HG02973 (cell line): Measurements from ENCODE around the gene HRAS.
A peak's percentile ranks its signal among the peaks of the same experiment; 100 is the strongest.

Experiments used
- ATAC-seq: cut with Tn5 transposase; IDR thresholded peaks from one replicate; pipeline ENCODE4 v1.9.1; 2021; ENCODE audit warnings: moderate library complexity; ENCODE audit not compliant: unreplicated experiment

Gene HRAS

DNA sequence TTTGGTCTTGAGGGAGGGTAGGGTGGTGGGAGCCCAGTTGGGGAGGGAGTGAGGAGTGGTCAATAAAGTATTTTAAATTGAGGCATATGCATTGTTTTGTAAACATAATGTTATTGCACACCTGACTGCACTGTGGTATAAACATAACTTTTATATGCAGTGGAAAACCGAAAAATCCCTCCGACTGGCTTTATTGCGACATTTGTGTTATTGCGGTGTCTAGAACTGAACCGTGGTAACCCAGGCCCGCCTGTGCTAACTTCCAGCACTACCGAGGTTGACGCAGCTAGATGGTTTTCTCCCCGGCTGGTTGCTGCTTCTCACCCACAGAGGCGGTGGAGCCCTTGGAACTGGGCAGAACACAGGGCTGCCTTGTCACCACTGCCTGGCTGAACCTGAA is 20.8 kb downstream of the HRAS start:
- no peak for ATAC-seq

DNA sequence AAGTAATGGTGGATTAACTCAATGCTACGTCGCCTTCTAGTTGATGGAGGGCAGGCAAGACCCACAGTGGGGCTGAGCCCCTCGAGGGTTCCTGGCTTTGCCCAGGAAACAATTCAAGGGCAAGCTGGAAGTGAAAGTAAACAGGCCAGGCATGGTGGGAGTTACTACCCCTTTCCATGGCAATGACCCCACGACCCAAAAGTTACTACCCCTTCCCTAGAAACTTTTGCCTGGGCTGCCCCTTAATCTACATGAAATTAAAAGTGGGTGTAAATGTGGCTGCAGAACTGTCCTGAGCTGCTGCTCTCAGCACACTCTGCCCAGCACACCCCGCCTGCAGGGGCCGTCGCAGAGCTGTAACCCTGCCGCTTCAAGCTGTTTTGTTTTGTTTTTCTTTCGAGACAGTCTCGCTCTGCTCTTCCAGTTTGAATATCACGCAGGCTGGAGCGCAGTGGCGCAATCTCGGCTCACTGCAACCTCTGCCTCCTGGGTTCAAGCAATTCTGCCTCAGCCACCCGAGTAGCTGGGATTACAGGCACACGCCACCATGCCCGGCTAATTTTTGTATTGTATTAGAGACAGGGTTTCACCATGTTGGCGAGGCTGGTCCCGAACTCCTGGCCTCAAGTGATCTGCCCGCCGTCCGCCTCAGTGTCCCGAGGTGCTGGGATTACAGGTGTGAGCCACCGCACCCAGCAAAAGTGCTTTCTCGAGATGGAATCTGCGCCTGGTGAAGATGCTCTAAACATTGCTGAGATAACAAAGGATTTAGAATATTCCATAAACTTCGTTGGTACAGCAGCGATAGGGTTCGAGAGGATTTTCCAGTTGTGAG is 22.4 kb downstream of the HRAS start:
- no peak for ATAC-seq

GRCh38 chr11:508956-509355 is 26.4 kb downstream of the HRAS start:
- ATAC-seq, result no peak

GRCh38 chr11:507727-508515 is 27.5 kb downstream of the HRAS start:
- no peak for ATAC-seq

- ATAC-seq, result peak; percentile 46
These were observed 28.2 kb downstream of the HRAS start, which contains the start of gene RNH1 for GRCh38 chr11:506995-507726. Gene RNH1 (minus strand): TSS chr11:507242. CDS start chr11:502162, 5,080 bp downstream.

DNA sequence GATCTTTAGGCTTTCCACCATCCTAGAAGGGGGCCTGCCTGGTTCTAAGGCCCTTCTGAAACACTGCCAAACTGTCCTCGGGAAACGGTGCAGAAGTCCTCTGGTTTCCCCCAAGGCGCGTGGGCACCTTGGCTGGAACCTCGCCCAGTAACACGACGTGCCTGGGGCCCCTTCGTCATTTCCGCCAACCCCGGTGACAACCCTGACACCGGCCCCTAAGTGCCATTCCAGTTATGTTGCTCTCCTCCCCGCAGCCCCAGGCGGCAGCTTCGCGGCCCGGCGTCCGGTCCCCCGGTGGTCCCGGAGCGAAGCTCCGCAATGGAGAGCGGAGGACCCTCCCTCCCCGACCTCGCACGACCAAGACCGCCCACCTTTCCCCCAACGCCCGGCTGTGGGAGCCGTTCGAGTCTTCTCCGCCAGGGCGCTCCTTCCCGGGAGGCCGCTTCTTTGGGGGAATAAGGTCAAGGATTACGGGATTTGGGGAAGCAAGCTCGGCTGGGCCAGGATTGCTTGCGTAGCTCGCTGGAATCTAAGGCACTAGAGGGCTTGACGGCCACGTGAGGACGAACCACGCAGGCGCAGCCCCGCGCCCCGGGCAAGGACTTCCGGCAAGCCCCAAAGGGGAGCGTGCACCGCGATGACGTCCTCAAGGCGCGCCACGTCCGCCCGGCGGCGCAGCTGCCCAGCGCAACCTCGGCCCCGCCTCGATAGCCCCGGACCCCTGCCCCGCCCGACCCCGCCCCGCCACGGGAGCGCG is 29.0 kb downstream of the HRAS start:
- peak; percentile 52 for ATAC-seq

GRCh38 chr11:504994-505344 is 30.4 kb downstream of the HRAS start:
- ATAC-seq, result no peak

DNA sequence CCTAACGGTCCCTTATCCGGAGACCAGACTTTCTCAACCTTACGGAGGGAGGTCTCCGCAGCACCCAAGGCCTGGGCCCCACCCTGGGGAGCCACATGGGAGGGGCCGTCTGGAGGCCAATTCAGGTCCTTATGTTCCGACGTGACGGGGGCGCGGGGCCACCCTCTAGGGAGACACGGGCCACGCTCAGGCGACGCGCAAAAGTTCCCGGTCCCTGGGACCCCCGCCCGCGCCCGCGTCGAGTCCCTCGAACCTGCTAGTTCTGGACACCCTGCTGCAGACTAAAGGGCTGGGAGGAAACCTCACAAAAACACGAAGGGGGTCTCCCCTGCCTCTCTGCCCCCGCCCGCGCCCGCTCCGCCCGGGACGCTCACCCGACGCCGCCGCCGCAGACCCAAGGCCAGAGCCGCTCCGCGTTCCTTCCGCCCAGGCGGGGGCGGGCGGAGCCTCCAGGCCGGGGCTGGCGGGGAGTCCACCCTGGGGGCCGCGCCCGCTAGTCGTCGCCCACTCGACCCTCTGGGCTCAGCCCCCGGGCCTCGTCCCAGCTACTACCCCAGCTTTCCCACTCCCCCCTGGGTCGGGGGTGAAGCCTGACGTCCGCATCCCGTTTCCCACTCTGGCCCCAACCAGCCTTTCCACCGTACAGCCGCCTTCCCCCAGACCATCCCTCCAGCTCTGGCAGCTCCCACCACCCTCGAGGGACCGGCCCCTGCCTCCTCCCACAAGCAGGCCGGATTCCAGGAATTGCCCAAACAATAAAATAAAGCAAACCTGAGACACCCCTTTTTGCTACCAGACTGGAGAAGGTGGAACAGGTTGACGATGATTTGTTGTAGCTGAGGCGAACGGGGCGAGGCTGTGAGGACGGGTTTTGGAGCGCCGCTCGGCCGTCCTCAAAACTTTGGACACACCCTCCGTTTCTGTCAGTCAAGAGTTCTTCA is 31.1 kb downstream of the HRAS start:
- no peak for ATAC-seq

DNA sequence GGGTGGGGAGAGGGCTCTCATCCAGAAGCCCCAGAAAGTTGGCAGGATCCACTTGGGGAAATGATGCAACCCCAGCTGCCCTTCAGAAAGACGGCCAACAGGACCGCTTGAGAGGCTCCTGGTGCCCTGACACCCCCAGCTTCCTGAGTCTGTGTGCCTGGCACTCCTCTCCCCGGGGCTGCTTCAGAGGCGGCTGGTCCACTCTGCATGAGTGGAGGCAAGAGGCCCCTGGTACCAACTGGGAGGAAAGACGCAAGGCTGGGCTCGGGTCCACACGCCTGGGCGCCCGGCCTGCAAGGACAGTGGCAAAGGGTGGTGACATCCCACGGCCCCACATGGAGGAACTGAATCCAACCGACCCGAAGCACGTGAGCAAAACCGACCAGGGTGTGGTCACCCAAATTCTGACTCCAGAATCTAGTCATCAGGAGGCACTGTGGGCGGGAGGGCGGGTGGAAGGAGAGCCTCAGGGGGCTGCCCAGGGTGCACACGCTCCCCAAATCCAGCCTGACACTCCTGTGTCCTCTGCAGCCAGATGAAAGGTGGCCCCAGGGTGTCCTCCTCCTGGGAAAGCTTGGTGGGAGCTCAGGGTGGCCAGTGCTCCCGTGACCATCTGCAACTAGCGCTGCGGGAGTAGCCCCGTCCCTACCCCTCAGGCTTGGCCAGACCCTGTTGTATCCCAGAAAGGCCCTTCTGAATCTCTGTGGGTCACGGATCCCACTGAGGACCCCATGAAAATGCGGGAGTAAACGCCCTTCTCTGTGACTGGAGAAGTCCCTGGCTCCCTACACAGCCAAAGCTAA is 32.0 kb downstream of the HRAS start:
- ATAC-seq, result no peak

DNA sequence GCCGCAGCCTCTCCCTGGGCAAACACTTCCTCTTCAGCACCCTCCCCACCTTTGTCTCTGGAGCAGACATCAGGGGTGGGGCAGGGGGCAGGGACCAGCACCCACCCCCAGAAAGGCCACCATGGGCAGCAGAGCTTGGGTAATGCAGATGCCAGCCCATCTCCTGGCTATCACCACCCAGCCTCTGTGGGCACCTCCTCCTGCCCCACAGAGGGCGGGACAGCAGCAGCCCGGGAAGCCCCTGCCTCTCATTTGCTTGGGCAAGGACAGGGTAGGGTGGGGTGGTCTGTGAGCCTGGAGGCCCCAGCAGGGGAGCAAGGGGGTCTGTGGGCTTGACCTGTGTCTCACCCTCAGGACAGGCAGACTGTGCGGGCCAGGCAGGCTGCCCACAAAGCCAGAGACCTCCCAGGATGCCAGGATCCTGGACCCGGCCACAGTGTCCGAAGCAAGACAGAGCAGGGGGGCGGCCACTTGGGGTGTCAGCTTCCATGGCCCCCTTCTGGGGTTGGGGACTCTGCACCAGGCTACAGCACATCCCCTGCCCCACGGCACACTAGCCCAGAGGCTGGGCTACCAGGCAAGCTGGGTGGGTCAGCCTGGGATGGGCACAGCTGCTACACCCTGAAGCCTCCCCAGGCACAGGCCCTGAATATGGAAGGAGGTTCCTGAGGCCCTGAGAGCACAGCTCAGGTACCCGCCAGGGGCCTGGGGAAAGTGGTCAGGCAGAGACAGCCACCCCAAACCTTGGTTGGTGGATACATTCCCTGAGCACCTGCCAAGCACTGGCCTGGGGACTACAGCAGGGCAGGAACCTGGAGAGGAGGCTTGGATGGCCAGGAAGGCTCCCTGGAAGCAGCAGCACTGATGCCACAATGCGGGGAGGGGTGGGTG is 32.8 kb downstream of the HRAS start:
- ATAC-seq, result no peak

DNA sequence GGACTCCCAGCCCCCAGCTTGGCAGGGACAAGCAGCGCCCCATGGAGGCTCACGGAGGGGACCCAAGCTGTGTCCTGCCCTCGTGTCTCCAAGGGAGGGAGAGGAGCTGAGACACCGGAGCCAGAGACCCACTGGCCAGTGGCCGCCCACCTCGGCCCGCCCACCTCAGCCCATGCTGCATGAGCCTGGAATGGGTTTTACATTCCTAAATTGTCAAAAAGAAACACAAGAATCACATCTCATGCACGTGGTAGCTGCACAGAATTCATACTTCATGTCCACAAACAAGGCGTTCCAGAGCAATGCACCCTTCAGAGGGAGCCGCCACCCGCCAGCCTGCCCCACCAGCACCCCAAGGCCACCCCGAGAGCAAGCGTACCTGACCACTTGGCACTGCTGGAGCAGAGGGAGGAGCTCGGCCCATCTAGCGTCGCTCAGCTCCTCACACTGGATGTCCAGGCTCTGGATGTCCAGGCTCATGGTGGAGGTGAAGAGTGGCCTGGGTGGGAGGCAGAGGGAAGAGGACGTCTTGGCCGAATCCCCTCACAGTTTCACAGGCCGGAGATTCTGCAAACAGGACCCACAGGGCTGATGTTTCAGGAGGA is 33.6 kb downstream of the HRAS start:
- ATAC-seq, result no peak

DNA sequence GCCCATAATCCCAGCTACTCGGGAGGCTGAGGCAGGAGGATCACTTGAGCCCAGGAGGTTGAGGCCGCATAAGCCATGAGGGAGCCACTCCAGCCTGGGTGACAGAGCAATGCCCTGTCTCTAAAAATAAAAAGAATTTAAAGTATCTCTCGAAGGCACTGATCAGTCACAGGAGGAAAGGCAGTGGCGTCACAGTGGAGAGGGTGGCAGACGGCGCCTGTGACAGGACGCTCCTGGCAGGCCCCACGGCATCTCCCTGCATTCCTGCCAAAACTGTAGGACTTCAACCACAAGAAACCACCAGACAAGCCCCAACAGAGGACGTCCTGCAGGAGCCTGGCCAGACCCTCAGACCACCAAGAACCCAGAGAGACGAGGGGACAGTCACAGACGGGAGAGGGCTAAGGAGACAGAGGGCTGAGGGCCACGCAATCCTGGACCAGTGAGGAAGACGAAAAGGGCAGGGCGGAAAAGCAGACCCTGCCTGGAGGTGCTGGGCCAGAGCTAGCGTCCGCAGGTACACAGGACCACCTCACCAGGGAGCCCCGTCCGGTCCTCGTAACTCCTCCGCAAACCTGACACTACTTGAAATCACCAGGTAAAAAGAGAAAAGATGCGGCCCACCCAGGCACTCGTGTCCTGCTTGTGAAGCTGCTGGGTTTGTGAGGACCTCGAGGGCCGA is 34.2 kb downstream of the HRAS start:
- no peak for ATAC-seq

DNA sequence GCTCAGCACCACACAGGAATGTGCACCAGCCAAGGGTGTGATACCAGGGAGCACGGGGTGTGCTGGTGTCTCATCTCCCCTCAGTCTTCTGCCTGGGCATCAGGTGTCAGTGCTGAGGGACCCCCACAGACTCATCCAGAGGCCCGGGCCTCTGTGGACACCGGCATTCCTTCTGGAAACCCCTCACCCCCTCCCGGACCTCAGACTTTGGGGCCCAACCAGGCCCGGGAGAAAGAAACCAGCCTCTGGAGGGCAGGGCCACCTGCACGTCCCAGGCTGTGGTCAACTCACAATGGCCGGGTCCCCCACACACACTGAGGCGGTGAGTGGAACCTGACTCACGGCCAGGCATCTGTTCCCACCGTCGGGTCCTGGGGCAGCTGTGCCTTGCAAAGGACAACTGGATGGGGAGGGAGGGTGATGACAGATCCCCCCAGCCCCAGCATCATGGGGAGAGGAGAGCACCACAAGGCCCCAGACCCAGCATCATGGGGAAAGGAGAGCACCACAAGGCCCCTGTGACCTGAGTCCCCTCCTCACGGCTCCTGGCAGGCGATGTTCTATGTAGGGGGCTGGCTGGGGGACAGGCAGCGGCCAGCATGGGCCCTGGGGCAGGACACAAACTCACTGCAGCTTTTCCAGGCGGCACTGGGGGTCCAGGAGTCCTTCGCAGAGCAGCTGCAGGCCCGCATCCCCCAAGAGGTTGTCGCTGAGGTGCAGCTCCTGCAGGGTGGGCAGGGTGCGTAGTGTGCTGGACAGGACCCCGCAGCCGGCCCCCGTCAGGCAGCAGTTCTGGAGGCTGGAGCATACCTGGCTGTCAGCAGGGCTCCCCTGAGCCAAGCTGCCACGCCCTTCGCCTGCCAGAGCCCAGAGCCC is 35.9 kb downstream of the HRAS start:
- ATAC-seq, result no peak

- ATAC-seq, result no peak
These were observed 36.8 kb downstream of the HRAS start for GRCh38 chr11:498297-499181.
